Non-pigmented ciliary epithelial cell (primary cell): ENCODE data around the gene SCARB2.

Experiments used
- DNase-seq: peaks from one replicate; pipeline ENCODE4 v3.0.0-alpha.2; 2010; ENCODE audit warnings: low read depth

SCARB2 gene

GRCh38 chr4:76226418-76226817 is 12.8 kb upstream of the SCARB2 start:
- DNase-seq, result no peak

GRCh38 chr4:76224171-76224570 is 10.5 kb upstream of the SCARB2 start:
- no peak for DNase-seq

DNA sequence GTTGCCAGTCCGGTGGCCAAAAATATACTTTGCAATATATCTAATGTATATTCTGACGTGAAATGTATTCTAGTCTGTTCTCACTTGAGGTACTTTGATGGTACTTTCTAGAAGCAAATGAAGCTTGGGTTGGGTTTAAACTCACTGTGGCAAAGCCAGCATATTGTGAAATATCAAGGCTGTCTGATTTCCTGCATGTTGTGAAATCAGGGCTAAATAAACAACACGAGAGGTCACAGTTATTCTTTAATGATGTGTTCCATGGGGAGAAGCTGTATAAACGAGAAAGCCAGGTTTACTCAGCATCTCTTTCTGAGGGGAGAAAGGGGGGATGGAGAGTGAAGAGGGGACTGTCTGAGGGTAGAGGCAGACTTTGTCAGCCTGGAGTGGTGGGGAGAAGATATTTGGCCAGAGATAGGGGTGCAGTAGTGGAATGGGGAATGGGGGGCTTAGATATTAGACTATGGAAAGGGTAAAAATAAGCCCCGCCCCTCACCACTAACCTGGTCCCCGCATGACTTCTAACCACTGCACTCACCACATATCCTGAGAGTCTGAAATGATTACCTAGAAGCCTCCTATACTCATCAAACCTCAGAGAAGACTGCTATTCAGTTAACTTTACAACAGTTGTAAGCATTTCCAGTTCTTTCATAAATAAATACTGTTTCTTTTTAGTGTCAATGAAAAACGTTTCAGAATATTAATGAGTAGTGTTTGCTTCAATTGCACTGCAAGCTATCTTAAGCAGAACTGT is 5.9 kb upstream of the SCARB2 start:
- no peak for DNase-seq

DNA sequence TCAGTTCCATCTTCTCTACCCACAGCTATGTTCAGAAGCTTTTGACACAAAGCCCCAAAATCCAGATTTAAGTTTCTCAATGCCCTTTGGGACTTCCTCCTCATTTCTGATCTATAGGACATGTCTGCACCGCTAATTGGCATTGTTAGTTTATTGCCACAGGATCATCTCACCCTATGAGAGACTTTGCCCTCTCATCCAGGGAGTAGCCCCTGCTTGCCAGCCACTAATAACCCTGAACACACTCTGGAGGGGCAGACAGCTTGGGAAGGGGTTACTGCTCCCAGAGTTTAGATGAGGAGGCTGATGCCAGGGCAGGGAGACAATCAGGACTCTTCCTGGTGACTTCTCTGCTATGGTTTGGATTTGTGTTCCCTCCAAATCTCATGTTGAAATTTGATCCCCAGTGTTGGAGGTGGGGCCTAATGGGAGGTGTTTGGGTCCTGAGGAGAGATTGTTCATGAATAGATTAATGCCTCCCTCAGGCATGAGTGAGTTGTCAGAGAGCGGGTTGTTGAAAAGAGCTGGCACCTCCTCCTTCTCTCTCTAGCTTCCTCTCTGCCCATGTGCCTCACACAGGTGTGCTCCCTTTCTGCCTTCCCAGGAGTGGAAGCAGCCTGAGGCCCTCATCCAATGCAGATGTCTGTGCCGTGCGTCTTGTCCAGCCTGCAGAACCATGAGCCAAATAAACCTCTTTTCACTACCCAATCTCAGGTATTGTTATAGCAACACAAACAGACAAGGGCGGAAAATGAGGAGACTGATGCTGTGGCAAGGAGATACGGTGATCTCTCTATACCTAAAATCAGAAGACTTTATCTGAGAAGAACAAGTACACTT is 3.6 kb upstream of the SCARB2 start:
- DNase-seq, result no peak

GRCh38 chr4:76216524-76216923 is 2.9 kb upstream of the SCARB2 start:
- DNase-seq, result no peak

DNA sequence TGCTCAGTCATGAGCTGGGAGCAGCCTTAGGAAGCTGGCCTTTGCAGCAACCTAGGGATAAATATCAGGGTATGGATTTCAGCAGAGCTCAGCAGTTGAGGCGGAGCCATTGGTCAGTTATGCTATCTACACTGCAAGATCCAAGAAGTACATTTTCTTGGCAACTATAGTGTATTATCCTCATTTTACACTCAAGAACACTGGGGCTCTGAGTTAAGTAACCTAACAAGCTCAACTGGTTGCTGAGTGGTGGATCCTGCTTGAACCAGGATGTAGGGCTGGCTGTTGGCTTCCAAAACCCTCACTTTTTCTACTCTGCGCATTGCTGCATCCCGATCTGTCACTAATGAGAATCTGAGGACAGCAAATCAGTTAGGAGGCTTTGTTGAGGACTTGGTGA is 1.5 kb upstream of the SCARB2 start:
- DNase-seq, result no peak

- no peak for DNase-seq
Measured at GRCh38 chr4:76214177-76214675, 602 bp upstream of the SCARB2 start.

DNA sequence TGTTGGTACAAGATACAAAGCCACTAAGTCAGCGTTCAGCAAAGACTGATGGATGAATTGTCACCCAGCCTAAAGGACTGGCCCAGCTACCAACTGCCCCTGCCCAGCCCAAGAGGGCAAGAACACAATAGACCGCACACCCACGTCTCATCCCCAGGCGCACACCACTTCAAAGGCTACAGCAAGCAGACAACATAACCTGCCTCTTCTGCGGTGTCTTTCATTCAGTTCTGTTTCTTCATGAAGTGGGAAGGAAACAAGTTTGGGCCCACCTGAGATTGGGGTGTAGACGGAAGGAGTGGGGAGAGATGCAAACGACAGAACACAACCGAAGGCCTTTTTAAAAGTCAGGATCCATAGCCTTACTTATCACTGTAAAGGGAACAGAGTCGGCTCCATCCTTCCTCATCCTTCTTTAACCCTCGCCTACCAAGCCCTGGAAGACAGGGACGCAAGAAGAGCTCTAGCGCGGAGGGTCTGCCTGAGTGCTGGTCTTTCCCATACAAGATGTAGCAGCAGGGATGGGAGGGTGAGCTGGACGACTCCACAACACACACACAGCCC is 691 bp downstream of the SCARB2 start:
- no peak for DNase-seq

DNA sequence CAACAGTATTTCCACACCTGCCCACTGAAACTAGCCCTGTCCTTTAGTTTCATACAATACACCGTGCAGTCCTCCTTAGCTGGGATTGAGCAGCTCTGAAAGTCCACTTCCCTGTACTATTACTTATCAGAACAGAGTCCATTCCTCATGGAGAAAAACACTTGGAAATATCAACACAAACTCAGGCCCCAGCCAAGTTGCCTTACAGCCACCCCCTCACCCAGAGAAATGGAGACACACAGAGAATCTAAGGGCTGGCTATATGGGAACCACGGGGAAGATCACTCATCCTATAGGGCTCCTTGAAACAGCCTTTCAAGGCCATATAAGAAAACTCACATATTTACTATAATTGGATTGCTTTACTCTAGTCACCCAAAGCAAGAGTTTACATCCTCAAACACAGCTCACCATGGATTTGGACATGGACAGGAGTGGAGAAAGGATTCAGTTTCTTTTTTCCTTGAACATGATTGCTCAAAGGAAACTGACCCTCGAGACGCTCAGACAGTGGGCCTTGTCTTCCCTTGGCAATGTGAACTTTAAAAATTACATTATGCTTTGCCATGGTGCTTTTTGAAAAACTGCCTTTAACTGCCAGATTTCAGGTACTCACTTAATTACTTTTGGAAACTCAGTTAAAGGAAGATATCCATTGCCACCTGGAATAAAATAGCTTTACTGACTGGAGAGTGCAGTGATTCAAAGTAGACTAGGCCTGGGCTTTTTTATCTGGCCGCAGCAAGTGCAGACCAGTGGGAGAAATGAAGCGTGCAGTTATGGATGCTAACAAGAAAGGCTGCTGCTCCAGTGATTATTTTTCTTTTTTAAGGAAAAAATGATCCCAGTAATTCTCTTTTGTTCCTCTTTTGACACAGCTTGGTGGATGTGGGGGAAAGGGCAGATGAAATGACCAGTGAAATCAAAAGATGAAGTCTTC is 1.6 kb downstream of the SCARB2 start:
- DNase-seq, result no peak

- no peak for DNase-seq
Measured at GRCh38 chr4:76210452-76210851, 3.2 kb downstream of the SCARB2 start.

DNA sequence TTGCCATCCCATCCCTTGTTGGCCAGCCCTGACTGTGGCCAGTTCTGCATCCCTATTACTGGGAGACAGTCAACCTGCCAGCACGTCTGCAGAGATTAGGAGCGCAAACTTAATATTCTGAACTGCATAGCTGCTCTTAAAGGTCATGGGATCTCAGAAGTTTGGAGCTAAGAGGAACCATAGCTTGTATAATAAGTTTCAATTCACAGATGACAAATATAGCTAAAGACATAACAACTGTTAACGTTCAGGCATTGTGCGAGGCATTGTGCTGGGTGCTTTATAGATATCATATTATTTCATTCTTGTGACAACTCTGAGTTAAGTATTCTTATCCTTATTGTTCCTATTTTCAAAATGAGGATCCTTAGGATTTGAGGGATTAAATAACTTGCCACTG is 3.7 kb downstream of the SCARB2 start:
- DNase-seq, result no peak

GRCh38 chr4:76208005-76208765 is 5.4 kb downstream of the SCARB2 start:
- no peak for DNase-seq

DNA sequence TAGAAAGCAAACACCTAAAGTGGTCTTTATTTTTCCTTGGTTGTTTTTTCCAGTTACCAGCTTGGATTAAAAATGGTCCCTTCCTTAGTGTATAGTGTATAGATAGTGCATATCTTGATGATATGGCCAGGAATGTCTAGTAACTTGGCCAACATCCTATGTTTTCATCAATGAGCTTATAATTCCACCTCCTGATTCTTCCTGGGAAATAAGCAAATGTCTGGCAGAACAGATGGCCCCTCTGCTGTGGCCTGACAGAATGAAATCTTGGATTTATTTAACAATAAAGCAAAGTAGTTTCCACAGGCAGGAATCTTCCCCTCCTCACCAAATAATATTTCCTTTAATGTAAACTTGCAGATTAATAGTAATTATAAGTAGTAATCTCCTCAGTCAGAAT is 6.1 kb downstream of the SCARB2 start:
- DNase-seq, result no peak

DNA sequence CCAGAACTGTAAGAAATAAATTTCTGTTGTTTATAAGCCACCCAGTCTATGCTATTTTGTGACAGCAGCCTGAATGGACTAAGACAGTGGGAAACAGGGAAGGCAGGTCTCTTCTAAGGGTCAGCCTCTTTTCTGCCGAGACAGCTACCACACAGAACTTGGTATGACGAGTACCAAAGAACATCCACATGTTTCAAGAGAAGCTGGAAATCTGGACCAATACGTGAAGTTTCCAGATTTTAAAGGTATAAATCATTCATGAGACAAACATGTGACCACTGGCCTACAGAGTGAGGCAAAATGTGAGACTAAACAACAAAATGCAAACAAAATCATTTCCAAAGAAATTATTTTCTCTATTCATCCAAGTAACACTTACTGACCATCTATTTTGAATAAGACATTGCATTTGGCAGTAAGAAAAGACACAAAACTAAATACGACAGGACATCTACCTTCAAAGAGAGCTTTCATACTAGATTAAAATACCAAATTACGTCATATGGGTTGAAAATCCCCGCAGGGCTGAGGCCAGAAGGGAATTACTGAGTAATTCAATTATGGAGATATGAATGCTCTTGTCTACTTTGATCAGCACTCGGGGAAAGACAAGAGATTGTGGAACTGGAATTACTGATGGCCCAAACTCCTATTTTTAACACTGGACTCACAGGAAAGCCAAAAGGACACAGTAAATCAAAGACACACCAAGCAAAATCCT is 7.2 kb downstream of the SCARB2 start:
- DNase-seq, result no peak

GRCh38 chr4:76205476-76205875 is 8.1 kb downstream of the SCARB2 start:
- no peak for DNase-seq

- no peak for DNase-seq
Measured at GRCh38 chr4:76204936-76205335, 8.7 kb downstream of the SCARB2 start.

GRCh38 chr4:76203541-76203940 is 10.1 kb downstream of the SCARB2 start:
- DNase-seq, result no peak

DNA sequence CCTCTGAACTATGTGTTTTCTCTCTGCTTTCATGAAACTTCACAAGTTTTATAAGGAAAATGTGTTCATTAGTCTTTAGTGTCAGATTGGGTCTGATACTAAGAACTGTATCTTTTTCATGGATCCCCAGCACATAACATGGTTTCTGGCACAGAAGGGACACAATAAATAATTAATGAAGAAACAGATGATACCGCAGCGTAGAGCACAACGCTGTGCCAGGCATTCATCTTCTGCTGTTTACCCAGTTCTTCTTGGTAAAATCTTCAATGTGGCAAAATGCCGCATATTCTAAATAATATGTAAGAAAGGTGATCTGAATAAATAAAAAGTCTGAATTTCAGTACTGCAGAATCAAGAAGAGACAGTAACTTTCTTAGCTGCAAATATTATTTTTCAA is 12.3 kb downstream of the SCARB2 start:
- no peak for DNase-seq

DNA sequence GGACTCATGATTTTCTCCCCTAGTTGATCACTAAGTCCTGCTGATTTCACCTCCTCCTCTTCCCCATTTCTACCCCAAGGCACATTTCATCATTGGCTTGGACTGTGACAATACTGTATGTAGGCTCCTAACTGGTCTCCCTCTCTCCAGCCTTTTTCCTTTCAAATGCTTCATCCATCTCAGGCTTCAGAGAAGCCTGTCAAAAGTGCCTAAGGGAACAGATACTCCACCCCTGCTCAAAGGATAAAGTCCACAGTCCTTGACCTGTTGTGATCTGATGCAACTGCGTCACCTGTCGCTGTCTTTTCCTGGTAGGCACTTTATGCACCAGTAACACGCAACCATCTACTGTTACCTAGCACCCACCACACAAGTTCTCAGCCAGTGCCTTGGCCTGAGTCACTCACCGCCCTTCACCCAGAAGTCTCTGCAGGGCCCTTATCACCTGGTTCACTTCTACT is 12.8 kb downstream of the SCARB2 start:
- DNase-seq, result no peak

DNA sequence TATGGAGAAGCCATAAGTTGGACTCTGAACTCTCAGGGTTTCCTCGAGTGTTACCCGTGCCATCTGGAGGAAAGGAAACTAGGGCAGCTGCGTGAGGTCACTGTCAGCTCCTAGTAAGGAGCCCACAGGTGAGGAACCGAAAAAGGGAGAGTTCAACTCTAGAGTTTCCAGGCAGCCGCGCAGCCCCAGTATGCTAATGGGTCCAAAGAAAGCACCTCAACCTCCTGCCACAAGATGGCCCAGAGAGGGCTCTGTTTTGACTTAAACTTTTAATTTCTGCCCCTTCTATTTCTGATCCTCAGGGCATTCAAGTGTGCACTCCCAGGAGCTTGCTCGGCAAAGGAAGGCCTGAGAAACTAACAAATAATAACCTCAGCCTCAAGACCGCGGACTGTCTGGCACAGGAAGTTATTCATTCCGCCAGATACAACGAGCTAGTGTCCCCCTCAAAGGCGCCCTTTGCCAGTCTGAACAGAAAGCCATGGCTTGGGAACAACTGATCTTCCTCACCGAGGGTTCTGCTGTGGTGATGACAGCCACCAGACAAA is 13.9 kb downstream of the SCARB2 start:
- DNase-seq, result no peak
